ENCODE measurements around the gene NBEA. TPM values are rescaled to one million over a fixed set of nuclear protein-coding genes. Genes with fewer than 3 reads are reported as not detected.

The NBEA gene
- total and polyA plus RNA-seq, 2 experiments from 2014 or later: 9.1 to 29.1 TPM

GRCh38 chr13:35477386-35477946 lies 535.4 kb downstream of the NBEA start:
- Mint-ChIP-seq H3K27me3 (ENCODE audit: insufficient read depth, low read depth, poor library complexity) (peaks cover 66% of the 10 kb centered on the region), H3K4me1 (peaks cover 41% of the 10 kb centered on the region)

DNA sequence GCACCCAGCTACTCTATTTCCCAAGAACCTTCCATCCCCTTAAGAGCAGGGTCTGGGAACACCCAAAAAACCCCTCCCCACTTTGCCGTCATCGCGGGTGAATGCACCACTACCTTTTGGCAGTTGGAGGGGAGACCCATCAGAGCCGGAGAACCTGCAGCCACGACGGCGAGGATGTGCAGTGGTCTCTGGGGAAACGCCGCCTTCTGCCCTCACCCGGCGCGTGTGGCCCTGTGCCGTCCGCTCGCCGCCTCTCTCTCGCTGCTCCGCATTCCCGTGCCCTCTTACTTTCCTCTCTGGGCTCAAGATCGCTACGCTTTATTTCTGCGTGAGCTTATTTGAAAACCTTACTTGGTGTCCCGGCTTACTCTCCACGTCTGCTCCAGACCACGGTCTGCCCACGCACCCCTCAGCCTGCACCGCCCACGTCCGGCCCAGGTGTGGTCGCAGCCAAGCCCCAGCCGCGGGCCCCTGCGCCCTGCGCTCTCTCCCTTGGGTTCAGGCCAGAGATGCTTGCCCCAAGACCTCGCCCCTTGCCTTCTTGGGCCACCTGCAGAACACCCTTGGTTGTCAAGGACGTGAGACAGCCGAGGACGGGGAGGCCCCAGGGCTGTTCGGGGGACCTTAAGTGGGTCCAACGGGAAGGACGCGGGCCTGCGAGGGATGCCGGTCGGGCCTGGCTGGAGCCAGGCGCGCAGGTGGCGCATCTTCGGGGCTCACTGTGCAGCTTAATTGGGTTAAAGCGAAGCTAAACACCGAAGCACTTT lies 536.4 kb downstream of the NBEA start:
- Histone ChIP-seq H3K27ac (ENCODE audit: low read depth) (no peak overlapping the region), H4K20me1 (replicated peaks; ENCODE audit: insufficient read depth) (peaks cover 22% of the 10 kb centered on the region), H3K4me3 (peak overlapping the region; percentile 63), H3K4me2 (peak overlapping the region; percentile 86), H3K79me2 (replicated peaks; ENCODE audit: insufficient read depth) (no peaks in the 10 kb centered on the region), H2AFZ (0 out of 2 replicates have a peak overlapping the region, but pooled peaks have one; percentile 40), H3K4me1 (ENCODE audit: insufficient read depth) (peaks cover 52% of the 10 kb centered on the region), H3K9me2 (ENCODE audit: insufficient read depth) (no peaks in the 10 kb centered on the region), H3F3A (replicated peaks; ENCODE audit: low read depth) (no peaks in the 10 kb centered on the region; the same call in 1 of the 2 replicates), H3K27me3 (ENCODE audit: insufficient read depth) (peaks cover 72% of the 10 kb centered on the region), H3K36me3 (ENCODE audit: insufficient read depth) (no peaks in the 10 kb centered on the region)
- TF ChIP-seq STAT1 (IDR thresholded peaks at IDR 0.05; ENCODE audit: unreplicated experiment) (no peak), CREB1 (CRISPR knock-in tag; IDR thresholded peaks at IDR 0.05; ENCODE audit: low read depth) (no peak), POLR2AphosphoS5 (IDR thresholded peaks at IDR 0.05; ENCODE audit: low read depth) (no peak), EZH2phosphoT487 (IDR thresholded peaks at IDR 0.05; ENCODE audit: unreplicated experiment) (no peak), EZH2 (IDR thresholded peaks at IDR 0.05; ENCODE audit: low read depth, unreplicated experiment) (peak; percentile 66)
- no peaks in the 10 kb centered on the region for H3K36me3 Mint-ChIP-seq (ENCODE audit: low read depth)
- ATAC-seq (peak; percentile 67), DNase-seq (ENCODE audit: low spot score) (peak; percentile 65)
- no peak overlapping the region for H3K27ac Mint-ChIP-seq
- peaks cover 41% of the 10 kb centered on the region for H3K4me1 Mint-ChIP-seq
- H3K9me3 Mint-ChIP-seq: no peaks in the 10 kb centered on the region
- peak overlapping the region; percentile 77 for H3K4me3 Mint-ChIP-seq
- peaks cover 58% of the 10 kb centered on the region for H3K27me3 Mint-ChIP-seq (ENCODE audit: insufficient read depth, low read depth, poor library complexity)

More at GRCh38 chr13:35477386-35477946, 535.4 kb downstream of the NBEA start:
- Histone ChIP-seq H3K79me2 (replicated peaks; ENCODE audit: insufficient read depth) (no peaks in the 10 kb centered on the region), H3K4me2 (peak overlapping the region; percentile 86), H2AFZ (no peak overlapping the region), H3K36me3 (ENCODE audit: insufficient read depth) (no peaks in the 10 kb centered on the region), H3K4me3 (peak overlapping the region; percentile 64; the same call in 1 of the 2 replicates), H4K20me1 (replicated peaks; ENCODE audit: insufficient read depth) (peaks cover 31% of the 10 kb centered on the region), H3K27ac (ENCODE audit: low read depth) (no peak overlapping the region), H3K9me2 (ENCODE audit: insufficient read depth) (no peaks in the 10 kb centered on the region), H3K27me3 (ENCODE audit: insufficient read depth) (peaks cover 82% of the 10 kb centered on the region), H3K4me1 (ENCODE audit: insufficient read depth) (peaks cover 60% of the 10 kb centered on the region), H3F3A (replicated peaks; ENCODE audit: low read depth) (no peaks in the 10 kb centered on the region; the same call in 1 of the 2 replicates)
- Mint-ChIP-seq H3K36me3 (ENCODE audit: low read depth) (no peaks in the 10 kb centered on the region), H3K4me3 (peak overlapping the region; percentile 81; the same call in 1 of the 3 replicates), H3K27ac (no peak overlapping the region), H3K9me3 (no peaks in the 10 kb centered on the region)
- ATAC-seq (no peak), DNase-seq (ENCODE audit: low spot score) (no peak)
- TF ChIP-seq CTCF (conservative IDR thresholded peaks at IDR 0.05; ENCODE audit: low read depth in 2 of 2): no peak
- no peak for TF ChIP-seq CREB1 (CRISPR knock-in tag; IDR thresholded peaks at IDR 0.05; ENCODE audit: low read depth)
- no peak for TF ChIP-seq EZH2phosphoT487 (IDR thresholded peaks at IDR 0.05; ENCODE audit: unreplicated experiment)

Measured in GM23338 (cell line).